PC-9 (cell line): ENCODE measurements around the gene MEIS2.

Experiments
- CTCF ChIP-seq: fragments of 200-600 bp; sonication (generic); conservative IDR thresholded peaks from 2 replicates; pipeline ENCODE4 v1.6.1; 2017; ENCODE audit warnings: mixed run types, antibody characterized with exemption, mild to moderate bottlenecking, moderate library complexity
- EZH2 ChIP-seq: fragments of 200-600 bp; sonication (generic); IDR thresholded peaks from 2 replicates; pipeline ENCODE4 v1.8.0; 2017; ENCODE audit warnings: antibody characterized with exemption, low read depth

GRCh38 chr15:37097144-37097919 is 3.0 kb downstream of the MEIS2 start:
- TF ChIP-seq CTCF (no peak), EZH2 (no peak)
